H1 (cell line): Measurements from ENCODE around the gene ASIC2. TPM values are rescaled to one million over a fixed set of nuclear protein-coding genes. Genes with fewer than 3 reads are reported as not detected.

Experiments
- EZH2 ChIP-seq: fragments of 200-600 bp; sonication (generic); IDR thresholded peaks from 2 replicates; pipeline ENCODE4 v1.7.1; 2012; ENCODE audit warnings: low read depth, mild to moderate bottlenecking, moderate library complexity, low read length, inconsistent platforms; ENCODE audit not compliant: severe bottlenecking
- polyA plus RNA-seq, 7 experiments: library from polyadenylated mRNA; depleted of rRNA in 3 of 7; stranded (reverse) in 5 of 7; unstranded in 2 of 7; fragments of >200 nt in 5 of 7; fragments of 200-250 nt in 2 of 7; gene quantifications; 1 replicate in 5 of 7; 2 replicates in 1 of 7; 4 replicates in 1 of 7; pipeline versions ENCODE4 v1.2.1 to v1.2.3, GENCODE V29; 2011 to 2013; ENCODE audit warnings: missing spikeins in 2 of 7, mixed read lengths in 2 of 7
- total RNA-seq: library from RNA; stranded (reverse); fragmentation: NEBNext Ultra II Directional; extraction: Animal tissue kit (Norgen Biotek cat#: 25700); gene quantifications from 2 replicates; pipeline ENCODE4 v1.2.1, GENCODE V29; 2021

The ASIC2 gene
- total and polyA plus RNA-seq, 2 of the 8 experiments (the other 6 are each of a cell fraction or from before 2014, with no cell fraction given): 0.86 to 1.2 TPM

GRCh38 chr17:33220036-33220435 lies 73.1 kb downstream of the ASIC2 start (continued):
- TF ChIP-seq EZH2: no peak
